ENCODE measurements around the gene CCDC12. TPM values are rescaled to one million over a fixed set of nuclear protein-coding genes. Genes with fewer than 3 reads are reported as not detected.

Gene CCDC12
- total RNA-seq: 35.6 TPM
- long read RNA-seq, partial matches to known transcripts: 30 of 40 reads
- long read RNA-seq, other reads (novel, unspliced or antisense): 9 of 40 reads

- intact Hi-C loops (cut with DNase I): loop anchor here (2.0 to 10.0 kb wide), 2 partner anchors 28 to 188 kb away; partner anchors contain the start of gene SETD2
These were observed at the start of gene CCDC12 for GRCh38 chr3:46976326-46977190. Gene CCDC12, minus strand, starts transcription at chr3:46976745. Its CDS starts 13 bp downstream, at chr3:46976732.

GRCh38 chr3:47024932-47025331 is 48.4 kb upstream of the CCDC12 start:
- intact Hi-C loops (cut with DNase I): no loop called here
- DNase-seq (ENCODE audit: low spot score): no peak

More at GRCh38 chr3:46976326-46977190, at the start of gene CCDC12:
- DNase-seq (ENCODE audit: low spot score): peak; percentile 98

- no peak for DNase-seq (ENCODE audit: low spot score)
- intact Hi-C loops (cut with DNase I): no loop called here
These were observed 46.1 kb upstream of the CCDC12 start for GRCh38 chr3:47022641-47023071.

GRCh38 chr3:47020311-47020710 is 43.8 kb upstream of the CCDC12 start:
- intact Hi-C loops (cut with DNase I): no loop called here
- DNase-seq (ENCODE audit: low spot score): no peak

GRCh38 chr3:47019201-47019600 is 42.7 kb upstream of the CCDC12 start:
- DNase-seq (ENCODE audit: low spot score): no peak
- intact Hi-C loops (cut with DNase I): no loop called here

- intact Hi-C loops (cut with DNase I): no loop called here
These were observed 41.7 kb upstream of the CCDC12 start for GRCh38 chr3:47018269-47018611.

GRCh38 chr3:47017504-47018268 is 41.1 kb upstream of the CCDC12 start:
- DNase-seq (ENCODE audit: low spot score): no peak
- intact Hi-C loops (cut with DNase I): no loop called here

More at GRCh38 chr3:47018269-47018611, 41.7 kb upstream of the CCDC12 start:
- no peak for DNase-seq (ENCODE audit: low spot score)

- DNase-seq (ENCODE audit: low spot score): no peak
- intact Hi-C loops (cut with DNase I): no loop called here
These were observed 40.4 kb upstream of the CCDC12 start for GRCh38 chr3:47016934-47017435.

GRCh38 chr3:47016086-47016933 is 39.8 kb upstream of the CCDC12 start:
- intact Hi-C loops (cut with DNase I): no loop called here
- DNase-seq (ENCODE audit: low spot score): no peak

- intact Hi-C loops (cut with DNase I): no loop called here
- DNase-seq (ENCODE audit: low spot score): no peak
These were observed 38.6 kb upstream of the CCDC12 start for GRCh38 chr3:47015151-47015550.

- no peak for DNase-seq (ENCODE audit: low spot score)
- intact Hi-C loops (cut with DNase I): no loop called here
These were observed 37.5 kb upstream of the CCDC12 start for GRCh38 chr3:47014036-47014435.

GRCh38 chr3:47013231-47013630 is 36.7 kb upstream of the CCDC12 start:
- DNase-seq (ENCODE audit: low spot score): no peak
- intact Hi-C loops (cut with DNase I): no loop called here

- DNase-seq (ENCODE audit: low spot score): no peak
- intact Hi-C loops (cut with DNase I): no loop called here
These were observed 36.0 kb upstream of the CCDC12 start for GRCh38 chr3:47012342-47013230.

GRCh38 chr3:47011371-47011770 is 34.8 kb upstream of the CCDC12 start:
- intact Hi-C loops (cut with DNase I): no loop called here
- no peak for DNase-seq (ENCODE audit: low spot score)

- intact Hi-C loops (cut with DNase I): no loop called here
- no peak for DNase-seq (ENCODE audit: low spot score)
These were observed 34.4 kb upstream of the CCDC12 start for GRCh38 chr3:47010910-47011309.

GRCh38 chr3:47010111-47010712 is 33.7 kb upstream of the CCDC12 start:
- DNase-seq (ENCODE audit: low spot score): no peak
- intact Hi-C loops (cut with DNase I): no loop called here

GRCh38 chr3:47009225-47010110 is 32.9 kb upstream of the CCDC12 start:
- intact Hi-C loops (cut with DNase I): no loop called here
- peak; percentile 94 for DNase-seq (ENCODE audit: low spot score)
